ENCODE measurements around the gene ANKRD11. TPM values are rescaled to one million over a fixed set of nuclear protein-coding genes. Genes with fewer than 3 reads are reported as not detected.

ANKRD11 gene
- total RNA-seq, 4 donors from 2014 or later, result 75.6 to 183 (median 108) TPM

DNA sequence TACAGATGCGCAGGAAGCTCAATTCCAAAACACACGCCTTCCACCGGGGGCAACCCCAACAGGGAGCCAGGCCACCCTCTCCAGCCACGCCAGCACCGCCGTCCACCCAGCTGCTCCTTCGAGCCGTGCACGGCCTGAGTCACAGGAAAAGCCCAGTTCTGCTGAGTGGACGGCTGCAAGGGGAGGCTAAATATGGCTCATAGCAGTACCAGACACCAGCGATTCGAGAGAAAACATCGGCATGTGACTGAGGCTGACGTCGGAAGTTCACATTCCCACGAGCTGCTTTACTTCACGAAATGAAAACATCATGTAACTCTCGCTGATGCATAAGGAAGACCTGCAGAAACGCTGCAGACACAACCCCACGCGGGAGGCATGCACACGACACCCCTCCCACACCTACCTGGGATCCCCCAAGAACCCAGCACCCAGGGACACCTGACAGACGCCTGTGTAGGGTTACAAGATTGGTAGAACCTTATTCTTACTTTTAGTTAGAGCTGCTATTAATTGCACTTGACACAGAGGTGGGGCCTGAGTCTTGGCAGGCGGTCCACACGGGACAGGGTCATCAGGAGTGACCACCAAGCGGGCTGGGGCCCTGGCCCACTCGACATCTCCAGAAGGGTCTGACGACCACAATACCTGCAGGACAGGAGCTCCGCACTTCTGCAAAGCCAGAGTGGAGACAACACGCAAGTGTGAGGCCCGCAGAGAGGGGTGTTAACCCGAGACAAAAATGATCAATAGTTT is 116.8 kb downstream of the ANKRD11 start:
- 83 to 85% methylated on average over 32 of the region's 32 CpGs for WGBS, 2 donors
- no peak for DNase-seq (ENCODE audit: low spot score in 2 of 2)
- no peak overlapping the region for H3K4me3 ChIP-seq (ENCODE audit: low read depth, poor library complexity, severe bottlenecking)
- intact Hi-C loops (cut with DNase I; ENCODE audit: low total_unique reads), result no loop called here
- TF ChIP-seq POLR2A (IDR thresholded peaks at IDR 0.05), result no peak
- TF ChIP-seq, protein P1, sequence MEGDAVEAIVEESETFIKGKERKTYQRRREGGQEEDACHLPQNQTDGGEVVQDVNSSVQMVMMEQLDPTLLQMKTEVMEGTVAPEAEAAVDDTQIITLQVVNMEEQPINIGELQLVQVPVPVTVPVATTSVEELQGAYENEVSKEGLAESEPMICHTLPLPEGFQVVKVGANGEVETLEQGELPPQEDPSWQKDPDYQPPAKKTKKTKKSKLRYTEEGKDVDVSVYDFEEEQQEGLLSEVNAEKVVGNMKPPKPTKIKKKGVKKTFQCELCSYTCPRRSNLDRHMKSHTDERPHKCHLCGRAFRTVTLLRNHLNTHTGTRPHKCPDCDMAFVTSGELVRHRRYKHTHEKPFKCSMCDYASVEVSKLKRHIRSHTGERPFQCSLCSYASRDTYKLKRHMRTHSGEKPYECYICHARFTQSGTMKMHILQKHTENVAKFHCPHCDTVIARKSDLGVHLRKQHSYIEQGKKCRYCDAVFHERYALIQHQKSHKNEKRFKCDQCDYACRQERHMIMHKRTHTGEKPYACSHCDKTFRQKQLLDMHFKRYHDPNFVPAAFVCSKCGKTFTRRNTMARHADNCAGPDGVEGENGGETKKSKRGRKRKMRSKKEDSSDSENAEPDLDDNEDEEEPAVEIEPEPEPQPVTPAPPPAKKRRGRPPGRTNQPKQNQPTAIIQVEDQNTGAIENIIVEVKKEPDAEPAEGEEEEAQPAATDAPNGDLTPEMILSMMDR (IDR thresholded peaks at IDR 0.05), result no peak

DNA sequence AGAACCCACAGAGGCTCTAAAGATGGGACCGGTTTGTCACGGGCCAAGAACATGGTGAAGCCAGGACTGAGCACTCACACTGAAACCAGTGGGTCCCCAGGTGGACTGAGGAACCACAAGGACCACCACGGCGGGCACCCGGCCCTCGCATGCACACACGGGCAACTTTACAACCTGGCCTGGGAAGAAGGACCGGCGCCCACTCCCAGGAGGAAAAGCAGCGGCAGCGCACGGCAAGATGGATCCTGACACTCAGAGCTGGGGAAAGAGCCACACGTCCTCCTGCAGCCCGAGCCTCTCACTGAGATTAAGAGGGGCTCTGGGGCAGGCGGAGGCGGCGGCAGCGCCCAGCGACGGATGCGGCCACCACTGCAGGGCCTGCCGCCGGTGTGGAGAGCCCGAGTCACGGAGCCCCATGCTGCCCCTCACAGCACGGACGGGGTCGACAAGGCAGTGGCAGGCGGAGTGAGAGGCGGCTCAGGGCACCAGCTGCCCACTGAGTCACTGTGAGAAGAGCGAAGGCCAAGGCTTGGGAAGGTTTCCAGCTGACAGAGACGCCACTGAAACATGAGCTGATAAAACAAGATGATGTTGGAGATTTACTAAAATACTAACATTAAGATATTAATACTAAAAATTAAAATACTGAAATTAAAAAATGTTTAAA is 118.3 kb downstream of the ANKRD11 start:
- intact Hi-C loops (cut with DNase I; ENCODE audit: low total_unique reads), result no loop called here
- no peak overlapping the region for H3K4me3 ChIP-seq (ENCODE audit: low read depth, poor library complexity, severe bottlenecking)
- TF ChIP-seq POLR2A (IDR thresholded peaks at IDR 0.05), result no peak
- TF ChIP-seq, protein P1 (IDR thresholded peaks at IDR 0.05), result no peak
- WGBS, 2 donors, result 91 to 95% methylated on average over 31 of the region's 32 CpGs
- DNase-seq (ENCODE audit: low spot score in 2 of 2), result no peak

DNA sequence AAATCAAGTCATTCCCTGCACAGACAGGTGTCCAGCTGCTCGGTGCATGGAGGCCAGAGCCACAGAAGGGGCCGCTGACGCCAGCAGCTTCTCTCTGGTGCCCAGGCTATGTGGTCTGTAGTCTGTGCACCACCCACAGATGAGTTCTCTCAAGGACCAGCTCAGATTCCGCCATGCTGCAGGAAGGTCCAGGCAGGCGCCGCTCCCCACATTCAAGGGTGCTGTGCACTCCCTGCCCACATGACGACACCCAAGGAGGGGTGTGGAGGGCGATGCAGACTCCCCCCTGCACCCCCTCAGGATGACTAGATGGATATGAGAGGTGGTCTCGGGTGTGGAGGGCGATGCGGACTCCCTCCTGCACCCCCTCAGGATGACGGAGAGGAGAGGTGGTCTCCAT is 119.0 kb downstream of the ANKRD11 start:
- intact Hi-C loops (cut with DNase I; ENCODE audit: low total_unique reads), result no loop called here
- no peak for DNase-seq (ENCODE audit: low spot score in 2 of 2)
- TF ChIP-seq POLR2A (IDR thresholded peaks at IDR 0.05), result no peak
- TF ChIP-seq, protein P1 (IDR thresholded peaks at IDR 0.05), result no peak
- H3K4me3 ChIP-seq (ENCODE audit: low read depth, poor library complexity, severe bottlenecking), result no peak overlapping the region
- WGBS, 2 donors, result 94% methylated on average over 12 of the region's 12 CpGs

DNA sequence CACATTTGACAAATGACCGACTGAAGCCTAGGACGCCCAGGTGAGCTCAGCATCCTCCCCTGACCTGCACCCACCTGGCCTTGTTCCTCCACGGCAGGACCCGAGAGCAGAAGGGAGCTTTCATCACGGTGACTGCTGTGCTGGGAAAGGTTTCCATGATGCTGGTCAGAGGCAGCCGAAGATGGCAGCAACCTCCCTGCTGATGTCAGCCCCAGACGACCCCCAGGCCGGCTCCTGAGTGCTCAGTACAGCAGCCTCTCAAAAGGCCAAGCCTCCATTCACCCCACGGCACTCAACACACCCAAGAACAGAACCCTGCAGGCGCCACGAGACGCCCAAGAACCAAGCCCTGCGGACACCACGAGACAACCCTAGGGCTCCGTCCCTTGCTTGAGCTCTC is 119.8 kb downstream of the ANKRD11 start:
- intact Hi-C loops (cut with DNase I; ENCODE audit: low total_unique reads), result no loop called here
- WGBS, 2 donors, result 84 to 88% methylated on average over 9 to 15 of the region's 15 CpGs
- no peak overlapping the region for H3K4me3 ChIP-seq (ENCODE audit: low read depth, poor library complexity, severe bottlenecking)
- DNase-seq (ENCODE audit: low spot score in 2 of 2), result no peak
- TF ChIP-seq, protein P1 (IDR thresholded peaks at IDR 0.05), result no peak
- TF ChIP-seq POLR2A (IDR thresholded peaks at IDR 0.05), result no peak

DNA sequence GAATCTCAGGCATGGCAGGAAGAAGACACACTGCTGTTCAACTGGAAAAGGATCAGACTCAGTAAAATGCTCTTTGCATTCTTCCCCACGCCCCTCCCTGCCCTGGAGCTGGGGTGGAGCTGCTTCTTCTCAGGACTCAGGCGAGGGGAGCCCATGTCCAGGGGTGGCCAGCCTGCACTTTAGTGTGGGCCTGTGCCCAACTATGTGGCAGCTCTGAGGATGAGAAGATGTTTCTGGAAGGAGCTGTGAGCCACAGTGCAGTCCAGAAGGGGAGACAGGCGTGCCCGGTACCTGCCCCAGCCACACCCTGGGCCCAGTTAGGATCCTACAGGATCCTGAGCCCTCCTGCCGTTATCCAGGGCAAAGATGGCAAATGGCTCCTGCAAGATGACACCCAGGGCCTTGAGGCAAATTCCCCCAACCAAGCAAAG is 120.3 kb downstream of the ANKRD11 start:
- TF ChIP-seq, protein P1 (IDR thresholded peaks at IDR 0.05), result no peak
- no peak for TF ChIP-seq POLR2A (IDR thresholded peaks at IDR 0.05)
- no peak overlapping the region for H3K4me3 ChIP-seq (ENCODE audit: low read depth, poor library complexity, severe bottlenecking)
- no peak for DNase-seq (ENCODE audit: low spot score in 2 of 2)
- 26 to 44% methylated on average over 5 of the region's 5 CpGs for WGBS, 2 donors
- intact Hi-C loops (cut with DNase I; ENCODE audit: low total_unique reads), result no loop called here
